Ureter (tissue), 1 donor: ENCODE data around the gene CXXC1. TPM values are rescaled to one million over a fixed set of nuclear protein-coding genes. Genes with fewer than 3 reads are reported as not detected.
"Not testable (repeated sequence)": the region's sequence is repeated elsewhere in the genome, so short reads cannot be mapped to it uniquely, and the experiment has no call there.

Experiments used
- DNase-seq: peaks from one replicate; pipeline ENCODE4 v3.0.0-alpha.2; 2020; ENCODE audit warnings: low spot score
- total RNA-seq: library from RNA; stranded (reverse); gene quantifications from one replicate; pipeline ENCODE4 v1.2.4, GENCODE V29; 2023
- donor health status: DM: yes; HTN: yes; CAD: no.

CXXC1 gene
- 119 TPM for total RNA-seq

DNA sequence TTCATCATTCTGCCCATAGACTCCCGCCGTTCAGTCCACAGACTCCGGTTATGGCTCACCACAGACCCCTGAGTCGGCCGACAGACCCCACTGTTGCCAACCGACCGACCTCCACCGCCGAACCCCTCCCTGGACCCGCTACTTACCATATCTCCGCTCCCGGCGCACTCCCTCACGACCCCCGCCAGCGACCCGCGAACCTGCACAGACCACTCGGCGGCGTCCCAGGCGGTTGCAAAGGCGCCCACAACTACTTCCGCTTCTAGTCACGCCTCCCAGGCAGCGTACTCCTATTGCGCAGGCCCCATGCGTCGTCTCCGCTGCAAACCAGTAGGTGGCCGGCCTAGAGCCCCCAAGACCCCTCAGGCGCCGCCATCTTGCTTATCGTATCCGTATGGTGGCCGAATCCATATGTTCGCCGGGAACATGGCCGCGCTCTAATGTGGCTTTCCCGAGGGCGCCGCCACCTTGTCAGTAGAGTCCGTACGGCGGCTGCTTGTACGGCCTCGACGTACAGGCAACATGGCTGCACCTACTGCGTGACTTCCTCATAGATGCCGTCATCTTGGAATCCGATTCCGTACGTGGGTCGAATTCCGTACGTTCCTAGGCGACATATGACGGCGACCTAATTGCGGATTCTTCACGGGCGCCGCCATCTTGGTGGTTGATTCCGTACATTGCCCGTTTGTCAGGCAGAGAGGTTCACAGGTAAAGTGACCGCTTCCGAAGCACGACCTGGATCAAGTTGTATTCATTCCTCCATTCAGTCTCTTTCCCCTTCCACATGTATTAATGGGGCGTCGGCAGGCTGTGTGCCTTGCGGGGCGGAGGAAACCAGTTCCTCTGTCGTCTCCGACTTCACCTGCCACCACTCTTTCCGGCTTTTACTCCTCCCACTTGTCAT lies at the start of gene CXXC1:
TSS of gene CXXC1 (minus strand) at position 252 of the 907 bp plus-strand sequence. CDS start at position 149, 103 bp downstream.
- DNase-seq, result peak; percentile 98

GRCh38 chr18:50334546-50335152 lies 47.2 kb upstream of the CXXC1 start:
- DNase-seq, result no peak

DNA sequence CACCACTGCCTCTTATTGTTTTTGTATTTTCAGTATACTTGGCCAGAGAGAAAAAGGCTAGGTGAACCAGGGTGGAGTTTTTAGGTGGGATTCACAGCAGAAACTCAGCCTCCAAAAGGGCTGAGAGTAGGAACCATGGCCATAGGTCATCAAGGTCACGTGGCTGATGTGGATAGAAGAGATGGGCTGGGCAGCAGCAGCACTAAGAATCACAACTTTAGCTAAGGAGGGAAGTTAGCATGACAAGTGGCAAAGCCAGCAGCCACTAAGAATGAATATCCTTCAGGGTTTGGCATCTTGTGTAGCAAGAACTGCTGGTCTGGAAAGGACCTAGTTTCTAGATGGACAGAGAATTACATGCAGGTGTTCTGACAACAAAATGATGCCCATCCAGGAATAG lies 44.2 kb upstream of the CXXC1 start:
- DNase-seq, result no peak

- no peak for DNase-seq
Measured at GRCh38 chr18:50330176-50330575, 42.7 kb upstream of the CXXC1 start.

- DNase-seq, result no peak
Measured at GRCh38 chr18:50327983-50328382, 40.5 kb upstream of the CXXC1 start.

DNA sequence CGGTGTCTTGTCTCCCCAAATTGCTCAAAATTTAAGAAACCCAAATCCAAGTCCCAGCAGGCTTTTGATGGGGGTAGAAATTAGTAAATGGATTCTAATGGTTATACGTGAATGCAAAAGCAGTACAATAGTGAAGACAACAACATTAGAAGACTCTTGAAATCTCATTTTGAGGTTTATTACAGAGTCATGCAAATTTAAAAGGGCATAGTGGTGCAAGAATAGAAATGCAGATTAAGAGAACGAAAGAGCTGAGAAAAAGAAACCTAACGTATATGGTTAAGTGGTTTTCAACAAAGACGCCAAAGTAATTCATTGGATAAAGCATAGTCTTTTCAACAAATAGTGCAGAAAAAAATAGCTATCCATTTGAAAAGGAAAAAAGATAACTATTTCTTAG lies 33.2 kb upstream of the CXXC1 start:
- DNase-seq, result no peak

DNA sequence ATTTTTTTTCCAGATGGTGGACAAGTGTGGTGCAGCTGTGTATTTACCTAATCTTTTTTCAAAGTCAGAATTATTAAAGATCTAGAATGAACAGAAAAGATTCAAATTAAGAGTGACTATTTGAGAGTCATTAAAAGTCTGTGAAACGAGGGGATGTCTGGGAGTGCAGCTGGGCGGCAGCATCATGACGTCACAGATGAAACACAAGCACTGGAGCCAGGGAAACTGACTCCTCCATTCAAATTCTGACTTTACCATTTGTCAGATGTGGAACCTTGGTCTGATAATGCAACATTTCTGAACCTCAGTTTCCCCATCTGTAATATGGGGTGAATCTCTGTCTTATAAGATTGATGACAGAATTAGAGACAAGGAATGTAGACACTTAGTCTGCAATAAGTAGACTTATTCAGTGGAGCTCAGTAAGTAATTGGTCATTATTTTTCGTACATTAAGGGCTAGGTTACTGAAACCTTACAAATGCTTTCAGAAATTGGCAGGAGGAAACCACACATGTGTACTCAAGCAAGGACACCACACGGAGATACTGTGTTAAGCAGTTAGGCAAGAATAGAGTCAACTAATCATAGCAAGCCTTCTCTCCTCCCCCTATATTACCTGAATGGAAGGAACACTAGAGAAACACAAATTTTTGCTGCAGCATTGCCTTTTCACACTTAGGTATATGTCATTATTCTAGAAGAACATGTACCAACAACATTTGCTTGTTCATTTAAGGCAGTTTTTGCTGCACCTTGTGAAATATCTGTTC lies 27.8 kb upstream of the CXXC1 start:
- no peak for DNase-seq

DNA sequence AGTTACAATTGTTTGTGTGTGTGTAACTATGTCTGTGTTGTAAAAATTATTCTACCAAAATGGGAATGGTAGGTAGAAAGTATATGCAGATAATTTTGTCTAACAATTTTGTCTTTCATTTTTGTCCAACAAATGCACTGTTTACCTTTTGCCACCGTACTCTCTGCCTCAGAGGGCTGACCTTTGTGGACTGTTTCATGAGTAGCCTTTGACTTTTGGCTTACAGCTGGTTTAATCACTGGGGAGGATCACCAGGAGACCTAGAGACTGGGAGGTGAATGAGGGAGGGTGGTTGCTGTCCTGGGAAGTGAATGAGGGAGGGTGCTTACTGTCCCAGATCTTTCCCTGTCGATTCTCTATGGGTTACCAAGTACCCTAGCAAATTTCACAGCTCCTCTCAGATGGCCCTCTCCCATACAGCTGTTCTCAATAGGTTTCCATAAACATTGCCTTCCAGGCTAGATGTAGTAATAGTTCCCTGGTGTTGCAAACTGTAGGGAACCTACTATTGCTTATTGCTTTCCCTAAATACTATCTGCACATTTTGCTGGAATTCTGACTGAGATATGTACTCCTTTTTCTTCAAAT lies 26.5 kb upstream of the CXXC1 start:
- no peak for DNase-seq

- no peak for DNase-seq
Measured at GRCh38 chr18:50313031-50313607, 25.6 kb upstream of the CXXC1 start.

DNA sequence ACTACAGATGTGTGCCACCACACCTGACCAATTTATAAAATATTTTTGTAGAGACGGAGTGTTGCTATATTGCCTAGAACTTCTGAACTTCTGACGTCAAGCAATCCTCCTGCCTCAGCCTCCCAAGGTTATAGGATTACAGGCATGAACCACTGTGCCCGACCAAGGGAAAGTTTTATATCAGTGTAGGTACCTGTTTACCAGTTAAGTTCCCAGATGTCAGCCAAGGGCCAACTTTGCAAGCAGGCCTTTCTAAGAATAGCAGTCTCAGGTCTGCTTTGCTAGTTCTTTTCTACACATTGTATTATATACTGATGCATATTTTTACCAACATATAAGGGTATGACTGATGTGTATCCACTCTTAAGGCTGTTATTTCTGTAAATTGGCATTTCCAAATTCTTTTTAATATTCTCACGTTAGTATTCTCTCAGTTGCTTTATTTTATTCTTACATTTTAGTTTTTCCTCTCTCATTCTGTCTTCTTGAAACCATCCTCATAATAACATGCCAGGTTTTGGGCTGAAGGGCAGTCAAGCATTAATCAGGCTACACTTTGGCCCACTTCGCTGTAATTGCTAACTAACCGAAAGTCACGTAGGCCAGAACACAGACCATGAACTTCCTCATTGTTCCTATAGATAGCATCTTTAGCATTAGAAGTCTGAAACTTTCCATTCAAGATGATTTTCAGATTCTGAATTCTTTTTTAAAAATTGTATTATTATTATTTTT lies 25.0 kb upstream of the CXXC1 start:
- peak; percentile 66 for DNase-seq

DNA sequence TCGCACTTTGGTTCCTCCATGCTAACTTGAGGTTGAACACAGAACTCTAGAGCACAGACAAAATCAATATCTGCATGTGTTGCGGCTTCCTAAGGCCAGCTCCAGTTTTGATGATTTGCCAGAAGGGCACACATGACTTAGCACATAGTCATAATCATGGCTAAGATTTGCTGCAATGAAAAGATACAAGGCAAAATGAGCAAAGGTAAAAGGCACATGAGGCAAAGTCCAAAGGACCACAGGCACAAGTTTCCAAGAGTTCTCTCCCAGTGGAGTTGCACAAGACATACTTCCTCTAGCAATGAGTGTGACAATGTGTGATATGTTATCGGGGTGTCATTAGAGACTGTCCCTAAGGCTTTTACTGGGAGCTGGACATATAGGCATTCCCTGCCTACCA lies 24.2 kb upstream of the CXXC1 start:
- no peak for DNase-seq

GRCh38 chr18:50310080-50310479 lies 22.6 kb upstream of the CXXC1 start:
- no peak for DNase-seq

DNA sequence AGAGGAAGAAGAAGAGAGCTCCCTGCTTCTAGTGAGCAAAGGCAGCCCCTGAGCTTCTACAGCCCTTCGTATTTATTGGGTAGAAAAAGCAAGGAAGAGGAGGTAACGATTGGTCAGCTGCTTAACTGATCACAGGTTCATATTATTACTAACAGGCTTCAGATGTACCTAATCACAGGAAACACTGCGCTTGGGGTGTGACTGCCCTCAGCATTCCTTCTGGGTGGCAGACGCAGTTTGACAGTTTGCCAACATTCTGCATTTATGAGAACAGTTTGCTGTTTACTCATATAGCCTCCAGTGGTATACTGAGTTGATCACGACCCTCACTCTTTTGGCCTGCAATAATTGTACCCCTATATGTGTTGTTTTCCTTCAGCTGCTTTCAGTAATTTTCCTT lies 21.4 kb upstream of the CXXC1 start:
- DNase-seq, result not testable (repeated sequence)

DNA sequence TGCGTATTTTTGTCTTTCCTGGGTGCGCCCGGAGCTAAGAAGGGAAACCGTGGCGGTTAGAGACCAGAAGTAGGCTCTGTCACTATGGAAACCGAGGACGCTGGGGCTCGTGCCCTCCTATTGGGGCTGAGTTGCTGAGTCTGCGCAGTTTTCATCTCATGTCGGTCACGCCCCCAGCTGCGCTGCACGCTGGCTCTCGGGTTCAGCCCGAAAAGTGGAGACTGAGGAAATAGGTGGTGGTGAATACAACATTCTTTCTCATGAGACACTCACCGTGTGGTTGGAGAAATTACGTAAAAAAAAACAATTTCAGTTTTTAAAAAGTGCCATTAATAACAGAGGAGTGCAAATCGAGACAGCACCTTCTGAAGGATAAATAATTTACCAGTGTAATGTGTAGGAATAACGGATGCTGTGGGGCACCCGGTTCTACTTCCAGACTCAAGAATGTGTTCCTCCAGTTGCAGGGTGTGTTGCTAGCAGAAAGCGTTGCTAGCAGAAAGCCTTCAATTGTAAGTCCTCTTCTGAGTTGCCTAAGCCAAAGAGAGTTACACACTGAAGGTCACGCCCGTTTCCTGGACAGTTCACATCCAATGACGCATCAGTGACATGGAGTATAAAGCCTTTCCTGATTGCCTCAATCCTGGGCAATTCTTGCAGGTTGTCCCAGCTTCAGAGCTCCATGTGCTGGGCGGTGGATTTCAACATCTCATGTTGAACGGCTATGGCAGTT lies 20.4 kb upstream of the CXXC1 start:
- peak; percentile 94 for DNase-seq

- no peak for DNase-seq
Measured at GRCh38 chr18:50307400-50307737, 19.9 kb upstream of the CXXC1 start.

DNA sequence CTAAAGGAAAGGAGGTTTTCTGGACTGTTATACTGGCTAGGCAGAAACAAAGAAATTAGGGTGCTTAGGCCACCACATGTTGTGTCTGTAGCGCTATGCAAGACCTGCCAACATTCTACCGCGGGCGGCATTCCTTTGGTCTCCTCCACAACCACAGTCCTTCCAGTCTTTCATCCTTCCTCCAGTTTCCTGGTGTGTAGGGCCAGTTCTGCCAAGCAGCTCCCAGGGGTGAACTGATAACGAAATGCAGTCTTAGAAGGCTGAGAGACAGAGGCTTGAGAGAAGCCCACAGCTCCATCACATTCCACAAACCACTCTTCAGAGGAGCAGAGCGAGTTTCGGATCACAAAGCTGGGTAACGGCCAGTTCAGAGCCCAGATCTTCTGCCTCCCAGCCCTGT lies 19.5 kb upstream of the CXXC1 start:
- DNase-seq, result no peak

- DNase-seq, result no peak
Measured at GRCh38 chr18:50301074-50301473, 13.6 kb upstream of the CXXC1 start.

DNA sequence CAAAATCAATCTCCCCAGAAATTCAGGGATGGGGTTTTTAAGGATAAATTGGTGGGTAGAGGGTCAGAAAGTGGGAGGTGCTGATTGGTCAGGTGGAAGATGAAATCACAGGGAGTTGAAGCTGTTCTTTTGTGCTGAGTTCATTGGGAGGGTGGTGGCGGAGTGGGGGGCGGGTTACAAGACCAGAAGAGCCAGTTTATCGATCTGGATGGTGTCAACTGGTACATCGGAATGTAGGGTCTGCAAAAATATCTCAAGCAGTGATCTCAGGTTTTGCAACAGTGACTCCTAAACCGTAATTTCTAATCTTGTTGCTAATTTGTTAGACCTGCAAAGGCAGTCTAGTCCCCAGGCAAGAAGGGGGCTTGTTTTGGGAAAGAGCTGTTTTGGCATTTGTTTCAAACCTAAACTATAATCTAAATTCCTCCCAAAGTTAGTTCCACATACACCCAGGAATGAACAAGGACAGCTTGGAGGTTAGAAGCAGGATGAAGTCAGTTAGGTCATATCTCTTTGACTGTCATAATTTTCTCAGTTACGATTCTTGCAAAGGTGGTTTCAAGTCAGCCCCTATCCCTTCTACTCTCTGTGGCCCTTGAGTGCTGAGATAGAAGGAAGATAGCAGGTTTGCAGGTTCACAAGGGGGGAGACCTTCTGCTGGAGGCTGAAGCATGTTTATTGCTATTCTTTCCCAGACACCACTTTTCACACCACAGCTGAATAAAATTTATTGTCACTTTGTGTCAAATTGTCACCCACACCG lies 12.3 kb upstream of the CXXC1 start:
- no peak for DNase-seq

- DNase-seq, result no peak
Measured at GRCh38 chr18:50298443-50299284, 11.2 kb upstream of the CXXC1 start.
